IPS-20b (cell line): ENCODE data around the gene ESM1.

Experiments
- H3K27ac ChIP-seq: one replicate; pipeline ENCODE4 v1.5.1; 2013; ENCODE audit warnings: low read length
- H3K27me3 ChIP-seq: 2 replicates; pipeline ENCODE4 v1.6.1; 2013; ENCODE audit warnings: mild to moderate bottlenecking, low read length, inconsistent platforms; ENCODE audit not compliant: insufficient read depth
- H3K36me3 ChIP-seq: 2 replicates; pipeline ENCODE4 v1.6.1; 2013; ENCODE audit warnings: low read depth, mild to moderate bottlenecking, inconsistent platforms, low read length, moderate library complexity; ENCODE audit not compliant: insufficient read depth
- H3K4me1 ChIP-seq: 2 replicates; pipeline ENCODE4 v1.6.1; 2013; ENCODE audit warnings: mild to moderate bottlenecking, control low read depth, inconsistent platforms, low read length, moderate library complexity; ENCODE audit not compliant: insufficient read depth
- H3K4me3 ChIP-seq: 2 replicates; pipeline ENCODE4 v1.5.1; 2013; ENCODE audit warnings: mild to moderate bottlenecking, low read length, inconsistent platforms
- H3K9ac ChIP-seq: 2 replicates; pipeline ENCODE4 v1.6.1; 2013; ENCODE audit warnings: low read depth, mild to moderate bottlenecking, inconsistent platforms, low read length, moderate library complexity
- H3K9me3 ChIP-seq: 2 replicates; pipeline ENCODE4 v1.6.1; 2013; ENCODE audit warnings: mild to moderate bottlenecking, low read depth, low read length, inconsistent platforms; ENCODE audit not compliant: insufficient read depth

The ESM1 gene

GRCh38 chr5:54942064-54942778, 43.2 kb downstream of the ESM1 start:
- H3K36me3 ChIP-seq: no peaks in the 10 kb centered on the region
- H3K9ac ChIP-seq: no peak overlapping the region
- H3K4me1 ChIP-seq: no peaks in the 10 kb centered on the region; the same call in 1 of the 2 replicates
- no peak overlapping the region for H3K4me3 ChIP-seq
- no peak overlapping the region for H3K27ac ChIP-seq
- H3K9me3 ChIP-seq: no peaks in the 10 kb centered on the region
- H3K27me3 ChIP-seq: no peaks in the 10 kb centered on the region

- H3K9me3 ChIP-seq: no peaks in the 10 kb centered on the region
- no peaks in the 10 kb centered on the region for H3K36me3 ChIP-seq
- no peak overlapping the region for H3K9ac ChIP-seq
- H3K27ac ChIP-seq: no peak overlapping the region
- no peaks in the 10 kb centered on the region for H3K27me3 ChIP-seq
- peaks cover 4% of the 10 kb centered on the region; the same call in 1 of the 2 replicates for H3K4me1 ChIP-seq
- no peak overlapping the region for H3K4me3 ChIP-seq
These were observed 49.2 kb downstream of the ESM1 start for GRCh38 chr5:54936201-54936600.

GRCh38 chr5:54932789-54933188, 52.6 kb downstream of the ESM1 start:
- H3K27me3 ChIP-seq: no peaks in the 10 kb centered on the region
- H3K27ac ChIP-seq: no peak overlapping the region

GRCh38 chr5:54930736-54931135, 54.7 kb downstream of the ESM1 start:
- peaks cover 1% of the 10 kb centered on the region; the same call in 1 of the 2 replicates for H3K9me3 ChIP-seq
- H3K4me3 ChIP-seq: no peak overlapping the region
- H3K27ac ChIP-seq: no peak overlapping the region
- no peaks in the 10 kb centered on the region for H3K36me3 ChIP-seq
- no peaks in the 10 kb centered on the region for H3K27me3 ChIP-seq
- no peak overlapping the region for H3K9ac ChIP-seq
- H3K4me1 ChIP-seq: peaks cover 4% of the 10 kb centered on the region; the same call in 1 of the 2 replicates

More at GRCh38 chr5:54932789-54933188, 52.6 kb downstream of the ESM1 start:
- Histone ChIP-seq H3K4me1 (peaks cover 4% of the 10 kb centered on the region; the same call in 1 of the 2 replicates), H3K4me3 (no peak overlapping the region), H3K9ac (no peak overlapping the region), H3K9me3 (no peaks in the 10 kb centered on the region), H3K36me3 (no peaks in the 10 kb centered on the region)
